A549 (cell line): ENCODE measurements around the gene IPO7.

ENCODE experiments used
- CTCF ChIP-seq: fragments of >200 bp; sonication (Bioruptor Twin); formaldehyde crosslinking; IDR thresholded peaks from 3 replicates; pipeline ENCODE4 v1.5.1; 2016
- EHMT2 ChIP-seq: fragments of 200-600 bp; sonication (generic); IDR thresholded peaks from 2 replicates; pipeline ENCODE4 v1.6.1; 2016; ENCODE audit warnings: antibody characterized with exemption, low read depth, mild to moderate bottlenecking, moderate library complexity
- EP300 ChIP-seq, 2 experiments: fragments of >200 bp; sonication (Bioruptor Twin); formaldehyde crosslinking; IDR thresholded peaks; 2 replicates in 1 of 2; 3 replicates in 1 of 2; pipeline ENCODE4 v1.6.1; 2016 to 2017

GRCh38 chr11:9341638-9342178, 42.7 kb upstream of the IPO7 start:
- TF ChIP-seq EHMT2: no peak
- TF ChIP-seq EP300 (IDR thresholded peaks at IDR 0.05): no peak
- TF ChIP-seq CTCF: no peak
